ENCODE data around the gene KCNMA1.

Gene KCNMA1

DNA sequence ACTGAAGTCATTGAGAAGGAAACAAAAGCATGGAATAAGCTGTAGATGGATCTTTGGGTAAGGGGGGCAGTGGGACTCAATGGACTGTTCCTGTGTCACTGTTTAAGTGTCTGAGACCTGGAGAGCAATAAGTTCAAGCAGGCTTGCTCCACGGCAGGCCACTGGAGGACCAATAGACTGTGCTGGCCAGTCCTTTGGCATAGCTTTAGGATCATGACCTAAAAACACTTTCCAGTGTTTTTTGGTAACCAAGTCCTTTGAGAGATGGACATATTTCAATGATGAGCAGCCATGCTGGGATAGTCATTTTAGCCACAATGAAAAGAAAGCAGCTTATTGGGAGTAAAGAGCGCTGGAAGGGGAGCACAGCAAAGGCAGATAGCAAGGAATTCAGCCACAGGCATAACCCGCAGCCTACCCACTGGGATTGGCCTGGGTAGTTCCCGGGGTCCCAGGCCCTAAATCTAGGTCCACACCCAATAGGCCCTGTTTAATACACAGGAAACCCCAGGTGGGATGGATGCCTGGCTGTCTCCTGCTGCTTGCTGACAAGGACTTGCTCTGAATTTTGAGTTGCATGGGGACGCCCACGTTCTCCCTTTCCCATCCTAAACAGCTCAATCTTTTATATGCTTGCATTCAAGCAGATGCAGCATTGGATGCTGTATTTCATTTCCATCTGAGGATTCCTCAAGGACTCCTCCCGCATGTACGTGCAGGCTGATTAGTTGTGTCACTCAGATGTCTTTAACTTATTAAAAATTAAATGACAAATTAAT, 727.2 kb downstream of the KCNMA1 start:
- no peak overlapping the region for H3K9ac ChIP-seq (ENCODE audit: low read length)
- no peak overlapping the region for H4K8ac ChIP-seq (ENCODE audit: low read length)
- H3K27ac ChIP-seq (ENCODE audit: low read length, poor library complexity, severe bottlenecking): no peak overlapping the region
- no peaks in the 10 kb centered on the region for H3K27me3 ChIP-seq (ENCODE audit: control insufficient read depth in 1 of 2, insufficient read depth in 1 of 2, low read length in 2 of 2)
- 97% methylated on average over 6 of the region's 8 CpGs for WGBS
- no peak overlapping the region for H3K14ac ChIP-seq (ENCODE audit: low read length in 2 of 2)
- no peak overlapping the region for H2BK5ac ChIP-seq (ENCODE audit: low read depth, low read length, poor library complexity, severe bottlenecking)
- no peak overlapping the region for H3K4me2 ChIP-seq (ENCODE audit: low read length, poor library complexity, severe bottlenecking)
- no peak overlapping the region for H3K23ac ChIP-seq (ENCODE audit: low read length in 2 of 2)
- H4K91ac ChIP-seq (ENCODE audit: low read length): no peak overlapping the region
- no peak overlapping the region for H2BK12ac ChIP-seq (ENCODE audit: low read length in 2 of 2)
- no peak overlapping the region for H2AFZ ChIP-seq (ENCODE audit: low read depth, low read length)
- H2BK120ac ChIP-seq (ENCODE audit: low read depth, low read length): no peak overlapping the region
- no peak overlapping the region for H3K4me3 ChIP-seq (ENCODE audit: insufficient read depth in 1 of 2, low read depth in 1 of 2, low read length in 2 of 2)
- no peak overlapping the region for H2AK5ac ChIP-seq (ENCODE audit: low read length, severe bottlenecking)
- peaks cover 3 to 18% of the 10 kb centered on the region in 2 experiments for H3K36me3 ChIP-seq (ENCODE audit: control insufficient read depth in 1 of 2, insufficient read depth in 2 of 2, low read depth in 1 of 2, low read length in 2 of 2)
- no peak overlapping the region for H3K4ac ChIP-seq (ENCODE audit: low read depth in 1 of 2, low read length in 2 of 2)
- DNase-seq: no peak
- no peak overlapping the region for H2BK15ac ChIP-seq (ENCODE audit: low read depth, poor library complexity, severe bottlenecking)
- no peaks in the 10 kb centered on the region for H3K4me1 ChIP-seq (ENCODE audit: control insufficient read depth, insufficient read depth, low read depth, low read length)
- H3K9me3 ChIP-seq (ENCODE audit: control insufficient read depth, low read length): no peaks in the 10 kb centered on the region
- no peak overlapping the region for H3K18ac ChIP-seq (ENCODE audit: low read depth in 1 of 2, low read length in 2 of 2)
- no peaks in the 10 kb centered on the region for H3K79me1 ChIP-seq (replicated peaks; ENCODE audit: low read length, poor library complexity, severe bottlenecking)

GRCh38 chr10:76906256-76906655, 731.4 kb downstream of the KCNMA1 start:
- DNase-seq: no peak
- no peak overlapping the region for H3K9ac ChIP-seq (ENCODE audit: low read length)
- no peaks in the 10 kb centered on the region for H3K4me1 ChIP-seq (ENCODE audit: control insufficient read depth, insufficient read depth, low read depth, low read length)
- no peak overlapping the region for H3K4me3 ChIP-seq (ENCODE audit: insufficient read depth in 1 of 2, low read depth in 1 of 2, low read length in 2 of 2)
- H3K79me1 ChIP-seq (replicated peaks; ENCODE audit: low read length, poor library complexity, severe bottlenecking): no peaks in the 10 kb centered on the region
- H3K14ac ChIP-seq (ENCODE audit: low read length in 2 of 2): no peak overlapping the region
- no peak overlapping the region for H2BK15ac ChIP-seq (ENCODE audit: low read depth, poor library complexity, severe bottlenecking)
- no peak overlapping the region for H2AK5ac ChIP-seq (ENCODE audit: low read length, severe bottlenecking)
- H2BK12ac ChIP-seq (ENCODE audit: low read length in 2 of 2): no peak overlapping the region
- H3K27ac ChIP-seq (ENCODE audit: low read length, poor library complexity, severe bottlenecking): no peak overlapping the region
- WGBS: 100% methylated on average over 2 of the region's 2 CpGs
- H3K27me3 ChIP-seq (ENCODE audit: control insufficient read depth in 1 of 2, insufficient read depth in 1 of 2, low read length in 2 of 2): no peaks in the 10 kb centered on the region
- H2BK120ac ChIP-seq (ENCODE audit: low read depth, low read length): no peak overlapping the region
- H4K91ac ChIP-seq (ENCODE audit: low read length): no peak overlapping the region
- H3K4ac ChIP-seq (ENCODE audit: low read depth in 1 of 2, low read length in 2 of 2): no peak overlapping the region
- no peaks in the 10 kb centered on the region for H3K9me3 ChIP-seq (ENCODE audit: control insufficient read depth, low read length)
- H3K23ac ChIP-seq (ENCODE audit: low read length in 2 of 2): no peak overlapping the region
- no peak overlapping the region for H3K18ac ChIP-seq (ENCODE audit: low read depth in 1 of 2, low read length in 2 of 2)
- no peak overlapping the region for H2AFZ ChIP-seq (ENCODE audit: low read depth, low read length)
- no peak overlapping the region for H2BK5ac ChIP-seq (ENCODE audit: low read depth, low read length, poor library complexity, severe bottlenecking)
- H4K8ac ChIP-seq (ENCODE audit: low read length): no peak overlapping the region
- peaks cover 3% of the 10 kb centered on the region in 2 experiments for H3K36me3 ChIP-seq (ENCODE audit: control insufficient read depth in 1 of 2, insufficient read depth in 2 of 2, low read depth in 1 of 2, low read length in 2 of 2)
- H3K4me2 ChIP-seq (ENCODE audit: low read length, poor library complexity, severe bottlenecking): no peak overlapping the region

DNA sequence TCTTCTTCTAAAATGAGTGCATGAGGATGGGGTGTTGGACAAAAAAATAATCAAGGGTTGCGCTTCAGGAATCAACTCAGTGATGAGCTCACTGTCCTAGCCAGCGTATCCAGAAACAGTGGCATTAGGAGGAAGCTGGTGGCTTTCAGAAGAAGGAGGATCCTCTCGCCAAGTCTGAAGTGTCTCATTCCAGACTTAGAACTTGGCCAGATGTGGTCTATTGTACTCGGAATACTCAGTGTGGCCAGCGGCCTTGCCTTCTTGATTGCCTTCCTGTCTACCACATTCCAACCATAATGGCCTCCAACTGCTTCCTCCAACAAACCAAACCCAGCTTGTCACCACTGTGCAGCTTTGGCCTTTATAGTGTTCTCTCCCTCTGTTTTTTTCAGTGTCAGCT, 732.4 kb downstream of the KCNMA1 start:
- no peak overlapping the region for H3K27ac ChIP-seq (ENCODE audit: low read length, poor library complexity, severe bottlenecking)
- H3K23ac ChIP-seq (ENCODE audit: low read length in 2 of 2): no peak overlapping the region
- H3K27me3 ChIP-seq (ENCODE audit: control insufficient read depth in 1 of 2, insufficient read depth in 1 of 2, low read length in 2 of 2): no peaks in the 10 kb centered on the region
- H3K4me2 ChIP-seq (ENCODE audit: low read length, poor library complexity, severe bottlenecking): no peak overlapping the region
- peaks cover 3% of the 10 kb centered on the region in 2 experiments for H3K36me3 ChIP-seq (ENCODE audit: control insufficient read depth in 1 of 2, insufficient read depth in 2 of 2, low read depth in 1 of 2, low read length in 2 of 2)
- no peak overlapping the region for H2BK12ac ChIP-seq (ENCODE audit: low read length in 2 of 2)
- H3K4me3 ChIP-seq (ENCODE audit: insufficient read depth in 1 of 2, low read depth in 1 of 2, low read length in 2 of 2): no peak overlapping the region
- H3K4me1 ChIP-seq (ENCODE audit: control insufficient read depth, insufficient read depth, low read depth, low read length): no peaks in the 10 kb centered on the region
- no peaks in the 10 kb centered on the region for H3K9me3 ChIP-seq (ENCODE audit: control insufficient read depth, low read length)
- no peak overlapping the region for H3K14ac ChIP-seq (ENCODE audit: low read length in 2 of 2)
- H4K91ac ChIP-seq (ENCODE audit: low read length): no peak overlapping the region
- WGBS: 95% methylated on average over 5 of the region's 5 CpGs
- H3K18ac ChIP-seq (ENCODE audit: low read depth in 1 of 2, low read length in 2 of 2): no peak overlapping the region
- H3K79me1 ChIP-seq (replicated peaks; ENCODE audit: low read length, poor library complexity, severe bottlenecking): no peaks in the 10 kb centered on the region
- H2BK120ac ChIP-seq (ENCODE audit: low read depth, low read length): no peak overlapping the region
- H2BK15ac ChIP-seq (ENCODE audit: low read depth, poor library complexity, severe bottlenecking): no peak overlapping the region
- no peak overlapping the region for H3K9ac ChIP-seq (ENCODE audit: low read length)
- H4K8ac ChIP-seq (ENCODE audit: low read length): no peak overlapping the region
- no peak for DNase-seq
- no peak overlapping the region for H2AFZ ChIP-seq (ENCODE audit: low read depth, low read length)
- H2BK5ac ChIP-seq (ENCODE audit: low read depth, low read length, poor library complexity, severe bottlenecking): no peak overlapping the region
- H2AK5ac ChIP-seq (ENCODE audit: low read length, severe bottlenecking): no peak overlapping the region
- no peak overlapping the region for H3K4ac ChIP-seq (ENCODE audit: low read depth in 1 of 2, low read length in 2 of 2)

GRCh38 chr10:76903387-76903945, 734.1 kb downstream of the KCNMA1 start:
- no peak overlapping the region for H2BK120ac ChIP-seq (ENCODE audit: low read depth, low read length)
- H2BK12ac ChIP-seq (ENCODE audit: low read length in 2 of 2): no peak overlapping the region
- H3K27me3 ChIP-seq (ENCODE audit: control insufficient read depth in 1 of 2, insufficient read depth in 1 of 2, low read length in 2 of 2): no peaks in the 10 kb centered on the region
- H2BK5ac ChIP-seq (ENCODE audit: low read depth, low read length, poor library complexity, severe bottlenecking): no peak overlapping the region
- H3K79me1 ChIP-seq (replicated peaks; ENCODE audit: low read length, poor library complexity, severe bottlenecking): no peaks in the 10 kb centered on the region
- DNase-seq: no peak
- 81% methylated on average over 6 of the region's 7 CpGs for WGBS
- H3K36me3 ChIP-seq (ENCODE audit: control insufficient read depth in 1 of 2, insufficient read depth in 2 of 2, low read depth in 1 of 2, low read length in 2 of 2): no peaks in the 10 kb centered on the region
- H2AK5ac ChIP-seq (ENCODE audit: low read length, severe bottlenecking): no peak overlapping the region
- H3K4ac ChIP-seq (ENCODE audit: low read depth in 1 of 2, low read length in 2 of 2): no peak overlapping the region
- no peak overlapping the region for H4K8ac ChIP-seq (ENCODE audit: low read length)
- H3K4me1 ChIP-seq (ENCODE audit: control insufficient read depth, insufficient read depth, low read depth, low read length): no peaks in the 10 kb centered on the region
- no peaks in the 10 kb centered on the region for H3K9me3 ChIP-seq (ENCODE audit: control insufficient read depth, low read length)
- H3K9ac ChIP-seq (ENCODE audit: low read length): no peak overlapping the region
- no peak overlapping the region for H3K23ac ChIP-seq (ENCODE audit: low read length in 2 of 2)
- no peak overlapping the region for H4K91ac ChIP-seq (ENCODE audit: low read length)
- H3K27ac ChIP-seq (ENCODE audit: low read length, poor library complexity, severe bottlenecking): no peak overlapping the region
- no peak overlapping the region for H2BK15ac ChIP-seq (ENCODE audit: low read depth, poor library complexity, severe bottlenecking)
- peak overlapping the region in 1 of 2 experiments; percentile 89 for H3K14ac ChIP-seq (ENCODE audit: low read length in 2 of 2)
- no peak overlapping the region for H3K18ac ChIP-seq (ENCODE audit: low read depth in 1 of 2, low read length in 2 of 2)
- no peak overlapping the region for H3K4me2 ChIP-seq (ENCODE audit: low read length, poor library complexity, severe bottlenecking)
- no peak overlapping the region for H3K4me3 ChIP-seq (ENCODE audit: insufficient read depth in 1 of 2, low read depth in 1 of 2, low read length in 2 of 2)
- no peak overlapping the region for H2AFZ ChIP-seq (ENCODE audit: low read depth, low read length)

Data from mesenchymal stem cell (in vitro differentiated cells and primary cell).